ENCODE measurements around the gene OFD1. TPM values are rescaled to one million over a fixed set of nuclear protein-coding genes. Genes with fewer than 3 reads are reported as not detected.
A peak's percentile ranks its signal among the peaks of the same experiment; 100 is the strongest.

OFD1 gene
- polyA plus RNA-seq, 2 of the 4 experiments (the other 2 are of a cell fraction), result 14.8 to 24.9 TPM

DNA sequence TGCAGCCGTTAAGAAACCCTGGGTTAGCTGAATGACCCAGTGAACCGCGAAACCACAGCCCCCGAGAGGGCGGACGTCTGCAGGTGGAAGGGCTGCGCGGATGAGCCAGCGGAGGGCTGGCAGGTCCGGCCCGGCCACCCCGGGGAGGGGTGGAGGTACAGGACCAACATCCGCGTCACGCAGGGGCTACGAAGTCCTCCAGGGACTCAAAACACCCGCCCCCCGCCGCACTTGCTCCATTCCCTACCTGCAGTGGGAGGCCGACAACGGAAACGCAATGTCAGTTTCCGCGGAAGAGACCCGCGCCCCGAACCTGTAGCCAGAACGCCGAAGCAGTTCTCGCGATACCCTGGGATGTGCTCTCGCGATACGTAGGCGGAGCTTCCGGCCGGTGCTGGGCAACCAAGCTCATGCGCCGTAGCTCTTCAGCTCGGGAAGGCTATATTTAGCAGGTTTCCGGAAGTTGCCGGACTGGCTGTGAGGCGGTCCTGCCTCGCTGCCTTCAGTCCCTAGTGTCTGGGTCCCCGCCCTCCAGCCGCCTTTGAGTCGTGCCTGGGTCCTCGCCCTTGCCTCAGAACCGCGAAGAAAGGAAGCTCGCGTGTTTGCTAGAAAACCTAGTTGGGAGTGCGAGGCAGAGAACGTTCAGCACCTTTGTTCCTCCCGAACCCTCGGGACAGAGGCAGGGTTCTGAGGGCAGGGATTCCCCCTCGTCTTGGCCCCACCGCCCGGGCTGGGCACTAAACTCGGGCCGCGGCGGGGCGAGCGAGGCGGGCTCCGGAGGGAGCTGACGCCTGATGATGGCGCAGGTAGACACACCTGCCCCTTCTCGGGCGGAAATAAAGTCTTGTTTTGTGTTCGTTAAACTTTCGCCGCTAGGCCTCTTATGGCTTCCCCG, at the start of gene OFD1, which contains the start of gene TRAPPC2 (continued):
- TF ChIP-seq HES2 (IDR thresholded peaks at IDR 0.05) (no peak), ZC3H11A (IDR thresholded peaks at IDR 0.05) (no peak), GATA3 (IDR thresholded peaks at IDR 0.05; ENCODE audit: borderline replicate concordance) (peak; percentile 76), KDM5A (IDR thresholded peaks at IDR 0.05) (no peak), FOSB (CRISPR knock-in tag; IDR thresholded peaks at IDR 0.05) (no peak), HOXB5 (CRISPR knock-in tag; IDR thresholded peaks at IDR 0.05) (no peak), ZSCAN20 (CRISPR knock-in tag; IDR thresholded peaks at IDR 0.05) (no peak), NR3C1 (IDR thresholded peaks at IDR 0.05) (no peak), CBX2 (IDR thresholded peaks at IDR 0.05; ENCODE audit: borderline replicate concordance, low read depth) (no peak), EHF (CRISPR knock-in tag; IDR thresholded peaks at IDR 0.05) (no peak), RNF2 (IDR thresholded peaks at IDR 0.05; ENCODE audit: borderline replicate concordance, low read depth) (no peak), TP53 (CRISPR knock-in tag; IDR thresholded peaks at IDR 0.05) (no peak)
- TF ChIP-seq, protein P1, sequence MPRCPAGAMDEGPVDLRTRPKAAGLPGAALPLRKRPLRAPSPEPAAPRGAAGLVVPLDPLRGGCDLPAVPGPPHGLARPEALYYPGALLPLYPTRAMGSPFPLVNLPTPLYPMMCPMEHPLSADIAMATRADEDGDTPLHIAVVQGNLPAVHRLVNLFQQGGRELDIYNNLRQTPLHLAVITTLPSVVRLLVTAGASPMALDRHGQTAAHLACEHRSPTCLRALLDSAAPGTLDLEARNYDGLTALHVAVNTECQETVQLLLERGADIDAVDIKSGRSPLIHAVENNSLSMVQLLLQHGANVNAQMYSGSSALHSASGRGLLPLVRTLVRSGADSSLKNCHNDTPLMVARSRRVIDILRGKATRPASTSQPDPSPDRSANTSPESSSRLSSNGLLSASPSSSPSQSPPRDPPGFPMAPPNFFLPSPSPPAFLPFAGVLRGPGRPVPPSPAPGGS (IDR thresholded peaks at IDR 0.05), result peak; percentile 52; the same call in 1 of the 3 replicates
- TF ChIP-seq, protein P2, sequence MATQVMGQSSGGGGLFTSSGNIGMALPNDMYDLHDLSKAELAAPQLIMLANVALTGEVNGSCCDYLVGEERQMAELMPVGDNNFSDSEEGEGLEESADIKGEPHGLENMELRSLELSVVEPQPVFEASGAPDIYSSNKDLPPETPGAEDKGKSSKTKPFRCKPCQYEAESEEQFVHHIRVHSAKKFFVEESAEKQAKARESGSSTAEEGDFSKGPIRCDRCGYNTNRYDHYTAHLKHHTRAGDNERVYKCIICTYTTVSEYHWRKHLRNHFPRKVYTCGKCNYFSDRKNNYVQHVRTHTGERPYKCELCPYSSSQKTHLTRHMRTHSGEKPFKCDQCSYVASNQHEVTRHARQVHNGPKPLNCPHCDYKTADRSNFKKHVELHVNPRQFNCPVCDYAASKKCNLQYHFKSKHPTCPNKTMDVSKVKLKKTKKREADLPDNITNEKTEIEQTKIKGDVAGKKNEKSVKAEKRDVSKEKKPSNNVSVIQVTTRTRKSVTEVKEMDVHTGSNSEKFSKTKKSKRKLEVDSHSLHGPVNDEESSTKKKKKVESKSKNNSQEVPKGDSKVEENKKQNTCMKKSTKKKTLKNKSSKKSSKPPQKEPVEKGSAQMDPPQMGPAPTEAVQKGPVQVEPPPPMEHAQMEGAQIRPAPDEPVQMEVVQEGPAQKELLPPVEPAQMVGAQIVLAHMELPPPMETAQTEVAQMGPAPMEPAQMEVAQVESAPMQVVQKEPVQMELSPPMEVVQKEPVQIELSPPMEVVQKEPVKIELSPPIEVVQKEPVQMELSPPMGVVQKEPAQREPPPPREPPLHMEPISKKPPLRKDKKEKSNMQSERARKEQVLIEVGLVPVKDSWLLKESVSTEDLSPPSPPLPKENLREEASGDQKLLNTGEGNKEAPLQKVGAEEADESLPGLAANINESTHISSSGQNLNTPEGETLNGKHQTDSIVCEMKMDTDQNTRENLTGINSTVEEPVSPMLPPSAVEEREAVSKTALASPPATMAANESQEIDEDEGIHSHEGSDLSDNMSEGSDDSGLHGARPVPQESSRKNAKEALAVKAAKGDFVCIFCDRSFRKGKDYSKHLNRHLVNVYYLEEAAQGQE (IDR thresholded peaks at IDR 0.05), result peak; percentile 98

DNA sequence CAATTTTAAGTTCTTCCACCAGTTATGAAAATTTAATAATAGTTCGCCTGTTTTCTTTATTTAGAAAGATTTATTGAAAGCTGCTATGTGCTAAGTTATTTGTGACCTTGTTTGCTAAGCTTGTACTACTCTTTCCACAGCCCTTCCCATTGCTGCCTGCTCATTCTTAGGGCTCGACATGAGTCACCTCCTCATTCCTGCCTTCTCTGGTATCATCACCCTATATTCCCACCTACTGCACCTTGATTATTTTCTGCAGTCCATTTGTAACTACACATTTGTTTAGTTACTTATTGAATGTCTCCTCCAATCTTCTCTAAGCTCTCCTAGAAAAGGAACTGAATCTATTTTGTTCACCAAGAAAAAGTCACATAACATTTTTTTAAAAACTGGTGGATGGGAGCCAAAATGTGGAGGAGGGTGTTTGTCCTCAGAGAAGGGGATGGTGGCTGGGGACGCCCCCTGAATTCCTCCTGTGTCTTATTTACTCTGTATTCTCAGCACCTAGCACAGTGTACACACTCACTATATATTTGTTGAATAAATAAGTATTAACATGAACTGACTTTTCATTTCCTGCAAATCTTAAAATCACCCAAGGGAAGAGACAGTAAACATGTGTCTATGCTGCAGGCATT, 49.3 kb upstream of the OFD1 start:
- CTCF ChIA-PET, result interaction anchor here (1.4 kb wide), 1 partner anchor 178 kb away, joined by 3 read pairs; no protein-coding TSS in a partner anchor
- 0 out of 6 replicates have a peak, but pooled peaks of 1 of the 2 experiments have one; percentile 17 for ATAC-seq
- no peak overlapping the region for H3K4me3 ChIP-seq
- peak overlapping the region; percentile 51 for H3K4me2 ChIP-seq
- POLR2A ChIA-PET, result interaction anchor here (0.7 kb wide), 1 partner anchor 26 kb away, joined by 4 read pairs; no protein-coding TSS in a partner anchor
- DNase-seq (ENCODE audit: low read depth in 1 of 2, low spot score in 1 of 2), result peak; percentile 28 to 37
- H3K9me3 ChIP-seq, result no peaks in the 10 kb centered on the region
- H3K27ac ChIP-seq, result peak overlapping the region in 1 of 2 experiments; percentile 64; a peak in 3 of 6 replicates
- TF ChIP-seq HOXA7 (CRISPR knock-in tag; IDR thresholded peaks at IDR 0.05) (no peak), EP300 (IDR thresholded peaks at IDR 0.05) (no peak), SMC3 (IDR thresholded peaks at IDR 0.05) (no peak), NFE2L2 (conservative IDR thresholded peaks at IDR 0.05; ENCODE audit: low read length) (no peak), FOSL2 (IDR thresholded peaks at IDR 0.05) (no peak), FOSL2 (CRISPR knock-in tag; IDR thresholded peaks at IDR 0.05) (peak; percentile 61)
- FAIRE-seq, result no peak
- WGBS (ENCODE audit: missing lambda C conversion rate), result 0% methylated on average over 3 of the region's 3 CpGs
- H3K4me1 ChIP-seq, result peaks cover 22% of the 10 kb centered on the region

Measured in A549 (cell line).